ENCODE measurements around the gene SYNC. TPM values are rescaled to one million over a fixed set of nuclear protein-coding genes. Genes with fewer than 3 reads are reported as not detected.
"Not testable (repeated sequence)": the region's sequence is repeated elsewhere in the genome, so short reads cannot be mapped to it uniquely, and the experiment has no call there.

SYNC gene
- total RNA-seq, 8 experiments from 2014 or later = 0.24 to 26.0 (median 0.49) TPM

- WGBS, 10 experiments = 0 to 63% (median 46%) methylated on average over 1 to 3 of the region's 27 CpGs; no CpG with 5 or more reads in 6 of the 10 experiments
- ATAC-seq (replicated peaks in 6 of 8) = peak; percentile 4 to 37 (median 20)
- H3K27ac ChIP-seq = no peak overlapping the region
Measured at GRCh38 chr1:32701951-32702598, 495 bp downstream of the SYNC start.

GRCh38 chr1:32701421-32701911, 1.1 kb downstream of the SYNC start:
- 31 to 83% (median 60%) methylated on average over 1 to 5 of the region's 6 CpGs; no CpG with 5 or more reads in 4 of the 10 experiments for WGBS, 10 experiments
- ATAC-seq (replicated peaks in 6 of 8) = peak in 4 of 8 experiments; percentile 5 to 36 (median 16)
- H3K4me1 ChIP-seq (replicated peaks in 1 of 2) = peaks cover 12 to 21% of the 10 kb centered on the region in 2 donors
- H3K27ac ChIP-seq = no peak overlapping the region
- in situ Hi-C loops (cut with MboI; ENCODE audit: low pct_unique_long_range_greater_than_20kb in 2 of 9, low sequenced_read_pairs in 9 of 9, unreplicated experiment in 9 of 9) = loop anchor here in 1 of 9 experiments (25.0 kb wide), 1 partner anchor 161 kb away; the partner anchor contains the start of gene FNDC5
- H3K4me3 ChIP-seq = no peak overlapping the region

More at GRCh38 chr1:32701951-32702598, 495 bp downstream of the SYNC start:
- in situ Hi-C loops (cut with MboI; ENCODE audit: low pct_unique_long_range_greater_than_20kb in 2 of 9, low sequenced_read_pairs in 9 of 9, unreplicated experiment in 9 of 9) = loop anchor here in 1 of 9 experiments (25.0 kb wide), 1 partner anchor 160 kb away; the partner anchor contains the start of gene FNDC5
- Histone ChIP-seq H3K4me3 (peak overlapping the region; percentile 27 to 39 (median 28)), H3K4me1 (replicated peaks in 1 of 2) (peaks cover 12 to 21% of the 10 kb centered on the region in 2 donors)

DNA sequence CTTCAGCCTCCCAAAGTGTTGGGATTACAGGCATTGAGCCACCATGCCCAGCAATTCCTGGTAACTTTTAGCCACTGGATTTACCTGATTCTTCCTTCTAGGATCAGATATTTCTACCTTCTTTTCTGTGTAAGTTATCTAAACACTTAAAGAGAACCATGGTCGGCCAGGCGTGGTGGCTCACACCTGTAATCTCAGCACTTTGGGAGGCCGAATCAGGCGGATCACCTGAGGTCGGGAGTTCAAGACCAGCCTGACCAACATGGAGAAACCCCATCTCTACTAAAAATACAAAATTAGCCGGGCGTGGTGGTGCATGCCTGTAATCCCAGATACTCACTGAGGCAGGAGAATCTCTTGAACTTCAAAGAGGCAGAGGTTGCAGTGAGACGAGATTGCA, 5.6 kb downstream of the SYNC start:
- in situ Hi-C loops (cut with MboI; ENCODE audit: low pct_unique_long_range_greater_than_20kb in 2 of 9, low sequenced_read_pairs in 9 of 9, unreplicated experiment in 9 of 9); ATAC-seq (replicated peaks in 6 of 8); H3K4me1 ChIP-seq (replicated peaks in 1 of 2); H3K27ac ChIP-seq; H3K4me3 ChIP-seq: not testable (repeated sequence)
- WGBS, 10 experiments = 80 to 100% (median 90%) methylated on average over 1 to 8 of the region's 8 CpGs; no CpG with 5 or more reads in 4 of the 10 experiments

DNA sequence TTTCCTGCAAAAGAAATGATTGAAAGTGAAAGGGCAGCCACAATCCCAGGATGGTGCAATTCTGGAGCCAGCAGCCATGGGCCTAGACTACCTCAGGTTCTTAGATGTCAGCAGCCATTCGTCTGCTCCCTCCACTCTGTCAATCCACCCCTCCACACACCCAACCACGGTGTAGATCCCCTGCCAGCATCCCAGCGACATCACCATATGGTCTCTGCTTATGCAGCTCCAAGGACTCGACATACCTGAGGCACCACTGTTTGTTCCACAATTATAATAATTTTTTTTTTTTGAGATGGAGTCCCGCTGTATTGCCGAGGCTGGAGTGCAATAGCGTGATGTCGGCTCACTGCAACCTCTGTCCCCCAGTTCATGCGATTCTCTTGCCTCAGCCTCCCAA, 6.5 kb downstream of the SYNC start:
- Histone ChIP-seq H3K4me3 (no peak overlapping the region), H3K4me1 (replicated peaks in 1 of 2) (no peaks in the 10 kb centered on the region), H3K27ac (no peak overlapping the region)
- in situ Hi-C loops (cut with MboI; ENCODE audit: low pct_unique_long_range_greater_than_20kb in 2 of 9, low sequenced_read_pairs in 9 of 9, unreplicated experiment in 9 of 9) = no loop called here
- 78 to 91% (median 84%) methylated on average over 1 to 9 of the region's 9 CpGs; no CpG with 5 or more reads in 3 of the 10 experiments for WGBS, 10 experiments
- ATAC-seq (replicated peaks in 6 of 8) = no peak

DNA sequence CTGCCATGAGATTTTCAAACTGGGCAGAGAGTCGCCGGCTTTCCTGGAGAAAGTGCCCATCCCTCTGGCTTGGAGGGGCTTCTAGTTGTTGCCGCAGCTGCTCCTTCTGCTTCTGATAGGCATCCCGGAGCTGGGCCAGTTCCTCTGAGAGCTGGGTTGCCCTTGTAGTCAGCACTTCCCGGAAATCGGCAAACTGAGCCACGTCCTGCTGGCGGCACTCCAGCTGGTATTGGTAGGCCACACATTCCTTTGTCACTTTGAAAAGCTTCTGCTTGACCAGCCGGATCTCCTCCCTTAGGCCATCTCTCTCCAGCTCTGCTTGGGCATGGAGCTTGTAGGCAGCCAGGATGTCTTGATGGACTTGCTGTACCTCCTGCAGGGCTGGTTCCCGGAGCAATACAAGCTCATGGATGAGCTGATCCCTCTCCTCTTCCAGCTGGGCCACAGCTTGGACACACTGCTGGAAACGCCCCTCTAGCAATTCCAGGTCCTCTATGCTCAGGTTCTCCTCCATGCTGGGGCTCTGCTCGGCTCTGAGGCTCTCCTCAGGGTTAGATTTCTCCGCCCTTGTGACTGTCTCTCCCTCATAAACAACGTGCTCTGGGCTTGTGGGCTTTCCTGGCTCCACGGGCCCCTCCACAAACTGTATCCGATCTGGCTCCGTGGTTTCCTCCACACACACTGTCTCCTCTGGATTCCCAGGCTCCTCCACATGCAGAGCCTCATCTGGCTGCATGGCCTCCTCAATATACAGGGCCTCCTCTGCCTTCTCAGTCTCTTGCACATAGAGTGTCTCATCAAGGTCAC, 7.3 kb downstream of the SYNC start:
- 0 to 83% (median 76%) methylated on average over 1 to 14 of the region's 17 CpGs; no CpG with 5 or more reads in 4 of the 10 experiments for WGBS, 10 experiments
- Histone ChIP-seq H3K27ac (no peak overlapping the region), H3K4me3 (no peak overlapping the region), H3K4me1 (replicated peaks in 1 of 2) (no peaks in the 10 kb centered on the region)
- in situ Hi-C loops (cut with MboI; ENCODE audit: low pct_unique_long_range_greater_than_20kb in 2 of 9, low sequenced_read_pairs in 9 of 9, unreplicated experiment in 9 of 9) = no loop called here
- peak in 3 of 8 experiments; percentile 79 to 87 (median 86) for ATAC-seq (replicated peaks in 6 of 8)

- in situ Hi-C loops (cut with MboI; ENCODE audit: low pct_unique_long_range_greater_than_20kb in 2 of 9, low sequenced_read_pairs in 9 of 9, unreplicated experiment in 9 of 9) = no loop called here
- 50 to 100% (median 93%) methylated on average over 1 to 6 of the region's 6 CpGs for WGBS, 10 experiments
- Histone ChIP-seq H3K27ac (no peak overlapping the region), H3K4me3 (no peak overlapping the region), H3K4me1 (replicated peaks in 1 of 2) (no peaks in the 10 kb centered on the region)
- no peak for ATAC-seq (replicated peaks in 6 of 8)
Measured at GRCh38 chr1:32693455-32694174, 9.0 kb downstream of the SYNC start.

GRCh38 chr1:32686387-32686786, 16.2 kb downstream of the SYNC start:
- in situ Hi-C loops (cut with MboI; ENCODE audit: low pct_unique_long_range_greater_than_20kb in 2 of 9, low sequenced_read_pairs in 9 of 9, unreplicated experiment in 9 of 9) = no loop called here

DNA sequence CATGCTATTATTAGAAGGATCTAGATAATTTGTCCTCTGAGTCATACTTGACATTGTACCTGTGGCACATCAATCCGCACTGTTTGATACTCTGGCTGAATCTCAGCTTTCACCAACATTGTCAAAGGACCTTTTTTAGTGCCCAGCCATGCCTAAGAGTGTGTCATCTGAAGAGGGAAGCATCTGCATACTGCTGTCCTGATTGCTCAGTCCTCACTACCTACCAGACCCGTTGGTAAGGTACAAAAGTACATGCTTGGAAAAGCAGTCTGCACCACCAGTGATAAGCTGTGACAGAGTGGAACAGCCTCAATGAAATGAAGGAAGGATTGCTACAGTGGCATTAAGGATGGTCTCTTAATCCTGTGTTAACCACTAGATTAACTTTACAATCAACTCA, 17.1 kb downstream of the SYNC start:
- 63 to 100% (median 90%) methylated on average over 1 to 2 of the region's 2 CpGs; no CpG with 5 or more reads in 5 of the 10 experiments for WGBS, 10 experiments
- no peaks in the 10 kb centered on the region for H3K4me1 ChIP-seq (replicated peaks in 1 of 2)
- in situ Hi-C loops (cut with MboI; ENCODE audit: low pct_unique_long_range_greater_than_20kb in 2 of 9, low sequenced_read_pairs in 9 of 9, unreplicated experiment in 9 of 9) = no loop called here
- H3K27ac ChIP-seq = no peak overlapping the region
- ATAC-seq (replicated peaks in 6 of 8) = no peak
- H3K4me3 ChIP-seq = no peak overlapping the region

More at GRCh38 chr1:32686387-32686786, 16.2 kb downstream of the SYNC start:
- Histone ChIP-seq H3K4me3 (no peak overlapping the region), H3K4me1 (replicated peaks in 1 of 2) (no peaks in the 10 kb centered on the region), H3K27ac (no peak overlapping the region)
- WGBS, 10 experiments = 91 to 100% (median 100%) methylated on average over 1 to 2 of the region's 2 CpGs; no CpG with 5 or more reads in 2 of the 10 experiments
- no peak for ATAC-seq (replicated peaks in 6 of 8)

- no peak overlapping the region for H3K4me3 ChIP-seq
- in situ Hi-C loops (cut with MboI; ENCODE audit: low pct_unique_long_range_greater_than_20kb in 2 of 9, low sequenced_read_pairs in 9 of 9, unreplicated experiment in 9 of 9) = no loop called here
- 0 to 100% (median 88%) methylated on average over 1 to 2 of the region's 2 CpGs for WGBS, 10 experiments
- no peak overlapping the region for H3K27ac ChIP-seq
- ATAC-seq (replicated peaks in 6 of 8) = peak in 2 of 8 experiments; percentile 36 to 42
- no peaks in the 10 kb centered on the region for H3K4me1 ChIP-seq (replicated peaks in 1 of 2)
Measured at GRCh38 chr1:32684167-32684811, 18.3 kb downstream of the SYNC start.

- no peak overlapping the region for H3K4me3 ChIP-seq
- H3K27ac ChIP-seq = no peak overlapping the region
- in situ Hi-C loops (cut with MboI; ENCODE audit: low pct_unique_long_range_greater_than_20kb in 2 of 9, low sequenced_read_pairs in 9 of 9, unreplicated experiment in 9 of 9) = no loop called here
- no peak for ATAC-seq (replicated peaks in 6 of 8)
- 69 to 100% (median 89%) methylated on average over 2 to 3 of the region's 3 CpGs; no CpG with 5 or more reads in 2 of the 10 experiments for WGBS, 10 experiments
- H3K4me1 ChIP-seq (replicated peaks in 1 of 2) = no peaks in the 10 kb centered on the region
Measured at GRCh38 chr1:32683397-32683796, 19.2 kb downstream of the SYNC start.

DNA sequence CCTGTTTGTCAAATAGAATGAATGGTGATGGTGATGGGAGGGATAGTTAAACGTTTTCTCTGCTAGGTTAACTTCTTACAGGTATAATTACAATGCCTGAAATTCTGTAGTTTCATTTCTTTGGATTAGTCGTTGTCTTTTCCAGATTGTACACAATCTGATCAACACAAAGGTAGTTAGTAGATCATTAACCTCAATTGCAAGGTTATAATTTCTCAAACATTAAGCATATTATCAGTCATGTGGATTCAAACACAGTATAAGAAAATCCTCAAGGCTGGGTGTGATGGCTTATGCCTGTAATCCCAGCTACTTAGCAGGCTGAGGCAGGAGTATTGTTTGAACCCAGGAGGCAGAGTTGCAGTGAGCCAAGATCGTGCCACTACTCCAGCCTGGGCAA, 20.6 kb downstream of the SYNC start:
- H3K4me1 ChIP-seq (replicated peaks in 1 of 2) = no peaks in the 10 kb centered on the region
- in situ Hi-C loops (cut with MboI; ENCODE audit: low pct_unique_long_range_greater_than_20kb in 2 of 9, low sequenced_read_pairs in 9 of 9, unreplicated experiment in 9 of 9) = no loop called here
- WGBS, 10 experiments = 57 to 100% (median 87%) methylated on average over 1 to 3 of the region's 3 CpGs; no CpG with 5 or more reads in 1 of the 10 experiments
- ATAC-seq (replicated peaks in 6 of 8) = peak in 1 of 8 experiments; percentile 22
- H3K4me3 ChIP-seq = no peak overlapping the region
- no peak overlapping the region for H3K27ac ChIP-seq

- WGBS, 10 experiments = 6 to 100% (median 91%) methylated on average over 1 to 2 of the region's 2 CpGs; no CpG with 5 or more reads in 2 of the 10 experiments
- no peak overlapping the region for H3K4me3 ChIP-seq
- H3K27ac ChIP-seq = no peak overlapping the region
- in situ Hi-C loops (cut with MboI; ENCODE audit: low pct_unique_long_range_greater_than_20kb in 2 of 9, low sequenced_read_pairs in 9 of 9, unreplicated experiment in 9 of 9) = no loop called here
- H3K4me1 ChIP-seq (replicated peaks in 1 of 2) = no peaks in the 10 kb centered on the region
- peak in 1 of 8 experiments; percentile 85 for ATAC-seq (replicated peaks in 6 of 8)
Measured at GRCh38 chr1:32681509-32681908, 21.1 kb downstream of the SYNC start.
